GM12892 (cell line): ENCODE measurements around the gene ARID5B.

ENCODE experiments used
- POLR2A ChIP-seq: IDR thresholded peaks from 2 replicates; pipeline ENCODE4 v1.6.1; 2011; ENCODE audit warnings: low read depth, low read length, control low read depth
- TAF1 ChIP-seq: IDR thresholded peaks from 2 replicates; pipeline ENCODE4 v1.6.1; 2011; ENCODE audit warnings: low read depth, mild to moderate bottlenecking, control low read depth, low read length, borderline replicate concordance

DNA sequence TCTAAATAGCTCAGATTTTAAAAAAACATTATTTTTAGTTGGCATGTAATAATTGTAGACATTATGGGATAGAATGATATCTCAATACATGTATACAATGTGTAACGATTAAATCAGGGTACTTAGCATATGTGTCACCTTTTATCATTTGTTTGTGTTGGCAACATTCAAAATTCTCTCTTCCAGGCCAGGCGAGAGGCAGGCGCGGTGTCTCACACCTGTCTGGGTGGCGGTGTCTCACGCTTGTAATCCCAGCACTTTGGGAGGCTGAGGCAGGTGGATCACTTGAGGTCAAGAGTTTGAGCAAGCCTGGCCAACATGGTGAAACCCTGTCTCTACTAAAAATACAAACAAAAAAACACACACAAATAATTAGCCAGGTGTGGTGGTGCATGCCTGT lies 215.4 kb downstream of the ARID5B start:
- TF ChIP-seq TAF1 (no peak), POLR2A (no peak)
